Measurements from ENCODE around the gene XRRA1.

Gene XRRA1

GRCh38 chr11:74953451-74953850, 4.6 kb upstream of the XRRA1 start:
- H2AFZ ChIP-seq (ENCODE audit: low read depth, low read length), result no peak overlapping the region
- H3K4me2 ChIP-seq (ENCODE audit: insufficient read depth, low read length), result 0 out of 2 replicates have a peak overlapping the region, but pooled peaks have one; percentile 31
- no peaks in the 10 kb centered on the region for H3K9me3 ChIP-seq (ENCODE audit: insufficient read depth, low read length, severe bottlenecking)
- no peak overlapping the region for H3K9ac ChIP-seq (ENCODE audit: low read depth, low read length)
- no peak for DNase-seq
- no peak overlapping the region for H3K4me3 ChIP-seq (ENCODE audit: low read depth in 1 of 2, low read length in 2 of 2)
- peaks cover 45% of the 10 kb centered on the region for H3K36me3 ChIP-seq (ENCODE audit: insufficient read depth, low read length)
- H3K27me3 ChIP-seq (ENCODE audit: insufficient read depth, low read length, poor library complexity), result no peaks in the 10 kb centered on the region
- peaks cover 97% of the 10 kb centered on the region for H3K79me2 ChIP-seq (ENCODE audit: insufficient read depth, low read length)
- no peak overlapping the region for H3K27ac ChIP-seq (ENCODE audit: low read length)
- no peak for TF ChIP-seq CTCF (IDR thresholded peaks at IDR 0.05; ENCODE audit: borderline replicate concordance, extremely low read depth, low read length, poor library complexity, severe bottlenecking)
- no peak for TF ChIP-seq EZH2 (IDR thresholded peaks at IDR 0.05; ENCODE audit: borderline replicate concordance, low read depth, low read length, severe bottlenecking)
- peaks cover 48% of the 10 kb centered on the region for H4K20me1 ChIP-seq (ENCODE audit: insufficient read depth, low read length)
- H3K4me1 ChIP-seq (ENCODE audit: insufficient read depth, low read length), result peaks cover 36% of the 10 kb centered on the region
- no peak for ATAC-seq (ENCODE audit: insufficient read depth, low read depth)

DNA sequence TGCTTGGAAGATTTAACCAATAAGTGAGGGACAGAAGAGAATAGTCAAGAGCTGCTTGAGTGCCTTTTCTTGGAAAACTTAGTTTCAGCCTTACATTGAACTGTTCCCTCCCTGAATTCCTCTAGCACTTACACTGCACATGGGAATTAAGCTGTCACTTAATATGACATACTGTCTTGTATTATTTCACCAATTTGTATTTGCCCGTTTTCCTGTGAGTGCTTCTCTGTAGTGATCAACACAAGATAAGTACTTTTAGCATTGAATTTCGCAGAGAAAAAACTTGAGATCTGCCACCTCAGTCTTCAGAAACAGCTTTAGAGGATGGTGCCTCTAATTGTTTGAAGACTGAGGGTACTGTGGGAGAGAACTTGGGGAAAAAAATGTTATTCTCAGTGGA, 3.9 kb upstream of the XRRA1 start:
- TF ChIP-seq CTCF (IDR thresholded peaks at IDR 0.05; ENCODE audit: borderline replicate concordance, extremely low read depth, low read length, poor library complexity, severe bottlenecking) (no peak), EZH2 (IDR thresholded peaks at IDR 0.05; ENCODE audit: borderline replicate concordance, low read depth, low read length, severe bottlenecking) (no peak)
- no peaks in the 10 kb centered on the region for H3K27me3 ChIP-seq (ENCODE audit: insufficient read depth, low read length, poor library complexity)
- H2AFZ ChIP-seq (ENCODE audit: low read depth, low read length), result no peak overlapping the region
- peaks cover 43% of the 10 kb centered on the region for H3K4me1 ChIP-seq (ENCODE audit: insufficient read depth, low read length)
- H3K4me2 ChIP-seq (ENCODE audit: insufficient read depth, low read length), result peak overlapping the region; percentile 31; the same call in 1 of the 2 replicates
- H3K4me3 ChIP-seq (ENCODE audit: low read depth in 1 of 2, low read length in 2 of 2), result no peak overlapping the region
- H3K79me2 ChIP-seq (ENCODE audit: insufficient read depth, low read length), result peaks cover 97% of the 10 kb centered on the region
- H3K9me3 ChIP-seq (ENCODE audit: insufficient read depth, low read length, severe bottlenecking), result no peaks in the 10 kb centered on the region
- no peak overlapping the region for H3K9ac ChIP-seq (ENCODE audit: low read depth, low read length)
- H3K27ac ChIP-seq (ENCODE audit: low read length), result no peak overlapping the region
- H3K36me3 ChIP-seq (ENCODE audit: insufficient read depth, low read length), result peaks cover 38% of the 10 kb centered on the region
- no peak for ATAC-seq (ENCODE audit: insufficient read depth, low read depth)
- no peak for DNase-seq
- peaks cover 42% of the 10 kb centered on the region for H4K20me1 ChIP-seq (ENCODE audit: insufficient read depth, low read length)

DNA sequence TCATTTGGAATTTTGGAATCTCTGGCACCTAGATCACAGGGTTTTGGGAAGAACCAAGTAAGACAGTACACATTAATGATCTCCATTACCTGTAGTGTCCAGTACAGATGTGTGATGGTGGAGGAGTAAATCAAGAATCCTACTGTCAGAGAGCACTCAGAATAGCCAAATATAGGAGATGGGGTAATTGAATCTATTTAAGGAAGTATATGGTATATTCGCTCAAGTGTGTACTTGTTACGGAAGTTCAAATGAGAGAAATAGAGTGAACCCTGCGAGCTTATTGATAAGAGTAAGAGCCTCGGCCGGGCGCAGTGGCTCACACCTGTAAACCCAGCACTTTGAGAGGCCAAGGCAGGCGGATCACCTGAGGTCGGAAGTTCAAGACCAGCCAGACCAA, 2.3 kb upstream of the XRRA1 start:
- Histone ChIP-seq H4K20me1 (ENCODE audit: insufficient read depth, low read length) (peaks cover 32% of the 10 kb centered on the region), H3K4me1 (ENCODE audit: insufficient read depth, low read length) (peaks cover 44% of the 10 kb centered on the region), H3K4me3 (ENCODE audit: low read depth in 1 of 2, low read length in 2 of 2) (peak overlapping the region in 1 of 2 experiments; percentile 31; a peak in 1 of 4 replicates), H3K79me2 (ENCODE audit: insufficient read depth, low read length) (peaks cover 89% of the 10 kb centered on the region), H3K4me2 (ENCODE audit: insufficient read depth, low read length) (peak overlapping the region; percentile 84), H3K9ac (ENCODE audit: low read depth, low read length) (peak overlapping the region; percentile 92; the same call in 1 of the 2 replicates), H3K27ac (ENCODE audit: low read length) (no peak overlapping the region), H3K9me3 (ENCODE audit: insufficient read depth, low read length, severe bottlenecking) (no peaks in the 10 kb centered on the region), H3K36me3 (ENCODE audit: insufficient read depth, low read length) (peaks cover 28% of the 10 kb centered on the region), H2AFZ (ENCODE audit: low read depth, low read length) (no peak overlapping the region), H3K27me3 (ENCODE audit: insufficient read depth, low read length, poor library complexity) (no peaks in the 10 kb centered on the region)
- no peak for TF ChIP-seq EZH2 (IDR thresholded peaks at IDR 0.05; ENCODE audit: borderline replicate concordance, low read depth, low read length, severe bottlenecking)
- TF ChIP-seq CTCF (IDR thresholded peaks at IDR 0.05; ENCODE audit: borderline replicate concordance, extremely low read depth, low read length, poor library complexity, severe bottlenecking), result no peak
- ATAC-seq (ENCODE audit: insufficient read depth, low read depth), result no peak
- DNase-seq, result no peak
